KMS-11 (cell line): ENCODE measurements around the gene RBPJ.

Experiments
- H2AFZ ChIP-seq: fragments of 200-600 bp; sonication (generic); 2 replicates; pipeline ENCODE4 v1.6.1; 2016; ENCODE audit warnings: antibody characterized with exemption, mixed run types, low read depth
- H3K27ac ChIP-seq: fragments of 200-600 bp; sonication (generic); 2 replicates; pipeline ENCODE4 v1.6.1; 2016; ENCODE audit warnings: mild to moderate bottlenecking, mixed run types
- H3K27me3 ChIP-seq: fragments of 200-600 bp; sonication (generic); 2 replicates; pipeline ENCODE4 v1.6.1; 2017; ENCODE audit warnings: mild to moderate bottlenecking, low read depth, mixed run types, moderate library complexity; ENCODE audit not compliant: insufficient read depth
- H3K36me3 ChIP-seq: fragments of 200-600 bp; sonication (generic); 2 replicates; pipeline ENCODE4 v1.6.1; 2017; ENCODE audit warnings: mild to moderate bottlenecking, mixed run types; ENCODE audit not compliant: insufficient read depth
- H3K4me1 ChIP-seq: fragments of 200-600 bp; sonication (generic); 2 replicates; pipeline ENCODE4 v1.6.1; 2016; ENCODE audit warnings: mild to moderate bottlenecking, low read depth, mixed run types; ENCODE audit not compliant: poor library complexity, severe bottlenecking
- H3K4me2 ChIP-seq: fragments of 200-600 bp; sonication (generic); 2 replicates; pipeline ENCODE4 v1.7.0; 2016; ENCODE audit warnings: mild to moderate bottlenecking, mixed run types
- H3K4me3 ChIP-seq: fragments of 200-600 bp; sonication (generic); IDR thresholded peaks from 2 replicates; pipeline ENCODE4 v1.6.1; 2017; ENCODE audit warnings: low read depth, low read length, mixed read lengths; ENCODE audit not compliant: insufficient read depth
- H3K79me2 ChIP-seq: fragments of 200-600 bp; sonication (generic); 2 replicates; pipeline ENCODE4 v1.6.1; 2016; ENCODE audit warnings: low read depth, mixed run types; ENCODE audit not compliant: insufficient read depth
- H3K9ac ChIP-seq: fragments of 200-600 bp; sonication (generic); 2 replicates; pipeline ENCODE4 v1.6.1; 2016; ENCODE audit warnings: mild to moderate bottlenecking, mixed run types
- H4K20me1 ChIP-seq: fragments of 200-600 bp; sonication (generic); 2 replicates; pipeline ENCODE4 v1.6.1; 2016; ENCODE audit warnings: mild to moderate bottlenecking, mixed run types; ENCODE audit not compliant: insufficient read depth
- CTCF ChIP-seq: fragments of 200-600 bp; sonication (generic); conservative IDR thresholded peaks from 2 replicates; pipeline ENCODE4 v1.6.1; 2017; ENCODE audit warnings: low read depth, mild to moderate bottlenecking, antibody characterized with exemption, low read length, moderate library complexity, mixed read lengths

Gene RBPJ

GRCh38 chr4:26484516-26484915 is 163.7 kb downstream of the RBPJ start:
- Histone ChIP-seq H3K27me3 (no peaks in the 10 kb centered on the region), H3K79me2 (no peaks in the 10 kb centered on the region), H3K4me1 (no peaks in the 10 kb centered on the region), H3K4me3 (no peak overlapping the region), H3K4me2 (no peak overlapping the region), H2AFZ (no peak overlapping the region), H3K9ac (no peak overlapping the region), H4K20me1 (no peaks in the 10 kb centered on the region), H3K27ac (no peak overlapping the region), H3K36me3 (no peaks in the 10 kb centered on the region)
- TF ChIP-seq CTCF: no peak
